Measurements from ENCODE around the gene EXOC8.

EXOC8 gene

GRCh38 chr1:231337472-231338269 lies at the start of gene EXOC8:
Gene EXOC8, minus strand, starts transcription at chr1:231337852. Its CDS starts 107 bp downstream, at chr1:231337745.
- peak; percentile 97 for DNase-seq

- no peak for DNase-seq
These were observed 48.8 kb upstream of the EXOC8 start for GRCh38 chr1:231386466-231386865.

GRCh38 chr1:231385416-231385748 lies 47.7 kb upstream of the EXOC8 start:
- no peak for DNase-seq

GRCh38 chr1:231384696-231385415 lies 47.2 kb upstream of the EXOC8 start:
- no peak for DNase-seq

GRCh38 chr1:231383159-231383860 lies 45.7 kb upstream of the EXOC8 start:
- DNase-seq, result no peak

GRCh38 chr1:231382426-231382825 lies 44.8 kb upstream of the EXOC8 start:
- DNase-seq, result no peak

GRCh38 chr1:231381729-231382128 lies 44.1 kb upstream of the EXOC8 start:
- no peak for DNase-seq

- peak; percentile 11 for DNase-seq
These were observed 39.4 kb upstream of the EXOC8 start for GRCh38 chr1:231376875-231377549.

- DNase-seq, result no peak
These were observed 38.4 kb upstream of the EXOC8 start for GRCh38 chr1:231376101-231376500.

GRCh38 chr1:231374394-231374793 lies 36.7 kb upstream of the EXOC8 start:
- DNase-seq, result no peak

- DNase-seq, result no peak
These were observed 34.8 kb upstream of the EXOC8 start for GRCh38 chr1:231372501-231372900.

- no peak for DNase-seq
These were observed 31.6 kb upstream of the EXOC8 start for GRCh38 chr1:231369282-231369681.

- no peak for DNase-seq
These were observed 26.5 kb upstream of the EXOC8 start for GRCh38 chr1:231364192-231364591.

- no peak for DNase-seq
These were observed 26.0 kb upstream of the EXOC8 start for GRCh38 chr1:231363624-231364023.

- no peak for DNase-seq
These were observed 24.7 kb upstream of the EXOC8 start for GRCh38 chr1:231362325-231362724.

GRCh38 chr1:231359113-231359512 lies 21.5 kb upstream of the EXOC8 start:
- DNase-seq, result no peak

- peak; percentile 19 for DNase-seq
These were observed 20.2 kb upstream of the EXOC8 start for GRCh38 chr1:231357831-231358354.

GRCh38 chr1:231357187-231357772 lies 19.6 kb upstream of the EXOC8 start:
- DNase-seq, result no peak

GRCh38 chr1:231355171-231355570 lies 17.5 kb upstream of the EXOC8 start:
- DNase-seq, result no peak

GRCh38 chr1:231354330-231355020 lies 16.8 kb upstream of the EXOC8 start:
- no peak for DNase-seq

GRCh38 chr1:231353086-231353485 lies 15.4 kb upstream of the EXOC8 start:
- DNase-seq, result no peak

GRCh38 chr1:231351816-231352215 lies 14.2 kb upstream of the EXOC8 start:
- no peak for DNase-seq
